GM18505 (cell line): ENCODE measurements around the gene ZNHIT2.
"Not testable (repeated sequence)": the region's sequence is repeated elsewhere in the genome, so short reads cannot be mapped to it uniquely, and the experiment has no call there.

Experiments
- ATAC-seq: cut with Tn5 transposase; IDR thresholded peaks from one replicate; pipeline ENCODE4 v1.9.1; 2021; ENCODE audit not compliant: unreplicated experiment
- POLR2A ChIP-seq: IDR thresholded peaks from 4 replicates; pipeline ENCODE4 v1.6.1; 2011; ENCODE audit warnings: borderline replicate concordance; ENCODE audit not compliant: insufficient read depth, insufficient read length; ENCODE audit errors: extremely low read depth

ZNHIT2 gene

DNA sequence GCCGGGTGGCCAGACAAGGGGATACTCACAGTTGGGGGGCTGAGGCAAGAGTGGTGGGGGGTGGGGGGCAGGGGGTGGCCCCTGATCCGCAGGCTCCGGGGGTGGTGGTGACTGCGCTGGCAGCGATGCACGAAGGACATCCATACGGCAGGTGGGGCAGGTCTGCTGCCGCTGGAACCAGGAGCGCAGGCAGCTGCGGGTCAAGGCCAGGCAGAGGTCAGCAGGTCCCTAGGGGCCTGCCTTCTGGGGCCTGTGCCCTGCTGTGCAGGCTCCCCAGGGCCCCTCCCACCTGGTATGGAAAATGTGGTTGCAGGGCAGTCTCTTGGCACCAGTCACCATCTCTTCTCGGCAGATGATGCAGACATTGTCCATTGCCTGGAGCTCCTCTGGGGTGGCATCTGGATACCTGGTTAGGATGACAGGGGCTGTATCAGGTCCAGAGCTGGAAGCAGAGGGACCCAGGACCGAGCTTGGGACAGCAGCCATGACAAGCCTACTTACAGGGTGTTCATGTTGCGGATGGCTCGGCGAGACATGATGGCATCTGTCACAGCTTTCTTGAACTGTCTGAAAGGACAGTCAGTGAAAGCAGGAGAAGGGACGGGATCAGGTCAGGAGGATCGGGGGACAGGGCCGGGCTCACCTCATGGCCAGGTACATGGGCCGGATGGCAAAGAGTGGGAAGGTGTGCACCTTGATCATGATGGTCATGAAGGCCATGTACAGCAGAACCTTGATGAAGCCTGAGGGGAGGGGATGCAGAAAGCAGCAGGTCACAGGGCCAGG lies 13.3 kb upstream of the ZNHIT2 start:
- ATAC-seq: no peak
- TF ChIP-seq POLR2A: no peak

DNA sequence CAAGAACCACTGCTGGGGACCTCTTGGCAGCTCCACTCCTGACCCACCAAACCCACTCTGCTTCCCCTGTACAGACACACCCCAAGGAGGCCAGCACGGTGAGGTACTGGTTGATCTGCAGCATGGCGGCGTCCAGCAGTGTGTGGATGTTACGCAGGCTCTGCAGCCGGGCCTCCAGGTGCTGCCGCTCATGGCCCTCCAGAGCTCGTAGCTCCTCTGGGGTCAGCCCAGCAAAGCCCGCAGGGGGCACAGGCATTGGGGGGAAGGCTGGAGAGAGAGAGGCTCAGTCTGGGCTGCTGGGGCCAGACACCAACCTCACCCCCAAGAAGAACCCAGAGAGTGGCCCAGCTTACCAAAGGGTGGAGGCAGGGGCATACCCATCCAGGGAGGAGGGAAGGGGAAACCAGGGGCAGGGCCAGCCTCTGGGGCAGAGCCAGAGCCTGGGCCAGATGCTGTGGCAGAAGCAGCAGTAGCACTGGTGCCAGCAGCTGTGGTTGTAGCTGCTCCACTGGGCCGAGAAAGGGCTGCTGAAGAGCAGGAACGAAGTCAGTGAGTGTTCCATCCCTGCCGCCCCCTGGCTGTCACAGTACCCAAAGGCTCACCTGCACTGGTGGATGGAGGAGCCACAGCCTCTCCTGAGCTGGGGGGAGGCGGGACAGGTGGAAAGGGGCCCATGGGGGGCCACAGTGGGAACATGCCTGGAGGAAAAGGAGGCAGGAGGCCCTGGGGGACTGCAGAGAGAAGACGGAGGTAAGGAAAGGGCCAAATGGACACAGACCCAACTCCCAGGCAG lies 12.3 kb upstream of the ZNHIT2 start:
- no peak for ATAC-seq

DNA sequence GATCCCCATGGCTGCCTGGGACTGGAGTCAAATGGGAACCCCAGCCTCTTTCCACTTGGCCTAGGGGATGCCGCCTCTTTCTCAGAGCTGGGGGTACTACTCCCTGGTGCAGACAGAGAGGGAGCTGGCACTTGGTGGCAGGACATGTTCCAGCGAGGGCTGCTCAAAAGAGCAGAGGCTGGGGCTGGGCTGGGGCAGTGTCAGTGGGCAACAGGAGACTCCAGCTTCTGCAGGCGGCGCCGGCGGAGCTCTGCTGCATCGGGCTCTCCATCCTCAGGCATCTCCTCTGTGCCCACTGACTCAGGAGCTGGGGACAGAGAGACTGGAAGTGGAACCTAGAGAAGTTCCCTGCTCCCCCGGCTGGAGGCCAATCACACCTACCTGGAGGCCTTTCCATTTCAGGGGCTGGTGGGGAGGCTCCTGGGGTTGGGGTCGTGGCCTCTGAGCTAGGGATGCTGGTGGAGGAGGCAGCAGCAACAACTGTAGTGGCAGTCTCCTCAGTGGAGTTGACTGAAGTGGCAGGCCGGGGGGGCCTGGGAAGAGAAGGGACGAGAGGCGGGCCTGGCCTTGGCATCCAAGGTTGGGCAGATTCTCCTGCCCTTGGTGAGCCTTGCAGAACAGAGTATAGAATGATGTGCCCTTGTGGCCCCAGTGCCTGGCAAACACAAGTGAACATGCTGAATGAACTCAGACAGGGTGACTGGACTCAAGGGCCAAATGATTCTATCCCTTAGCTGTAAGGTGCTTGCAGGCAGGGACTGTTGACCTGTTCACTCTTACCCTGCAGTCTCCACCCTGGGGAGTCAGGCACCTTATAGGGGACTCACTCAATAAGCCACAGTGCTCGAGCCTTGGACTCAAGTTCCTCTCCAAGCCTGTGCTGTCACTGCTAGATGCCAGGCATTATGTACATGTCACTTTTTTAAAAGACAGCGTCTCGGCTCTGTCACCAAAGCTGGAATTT lies 11.0 kb upstream of the ZNHIT2 start:
- TF ChIP-seq POLR2A: no peak
- no peak for ATAC-seq

More for the DNA sequence above, 12.3 kb upstream of the ZNHIT2 start:
- TF ChIP-seq POLR2A: no peak

DNA sequence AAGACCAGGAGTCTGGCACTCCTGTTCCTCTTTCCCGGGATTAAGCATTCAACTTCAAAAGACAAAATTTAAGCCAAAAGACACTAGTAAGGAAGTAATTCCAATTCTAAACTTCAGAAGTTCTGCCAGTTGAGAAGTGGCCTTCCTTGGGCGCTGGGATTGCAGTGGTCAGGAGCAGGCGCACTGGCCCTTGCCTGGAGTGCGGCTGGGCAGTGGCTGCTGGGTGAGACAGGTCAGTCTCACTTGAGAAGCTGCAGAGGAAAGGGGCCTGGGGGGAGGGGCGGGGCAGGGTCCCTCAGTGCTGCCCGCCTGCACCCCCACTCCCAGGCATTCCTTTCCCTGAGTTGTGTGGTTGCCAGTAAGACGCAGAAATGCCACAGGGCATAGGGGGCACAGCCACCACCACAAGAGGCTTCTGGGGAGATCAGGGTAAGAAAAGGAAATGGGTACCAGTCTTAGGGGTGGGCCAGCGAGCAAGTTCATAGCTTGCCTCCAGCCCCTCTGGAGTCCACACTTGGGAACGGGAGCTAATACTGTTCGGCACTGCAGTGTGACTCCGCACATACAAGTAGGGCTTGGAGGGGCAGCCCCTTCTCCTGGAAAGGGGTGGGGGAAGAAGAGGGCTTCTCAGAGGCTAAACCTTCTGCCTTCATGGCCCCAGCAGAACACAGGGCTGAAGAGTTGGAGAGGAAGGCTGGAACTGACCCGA lies 10.1 kb upstream of the ZNHIT2 start:
- no peak for TF ChIP-seq POLR2A
- no peak for ATAC-seq

DNA sequence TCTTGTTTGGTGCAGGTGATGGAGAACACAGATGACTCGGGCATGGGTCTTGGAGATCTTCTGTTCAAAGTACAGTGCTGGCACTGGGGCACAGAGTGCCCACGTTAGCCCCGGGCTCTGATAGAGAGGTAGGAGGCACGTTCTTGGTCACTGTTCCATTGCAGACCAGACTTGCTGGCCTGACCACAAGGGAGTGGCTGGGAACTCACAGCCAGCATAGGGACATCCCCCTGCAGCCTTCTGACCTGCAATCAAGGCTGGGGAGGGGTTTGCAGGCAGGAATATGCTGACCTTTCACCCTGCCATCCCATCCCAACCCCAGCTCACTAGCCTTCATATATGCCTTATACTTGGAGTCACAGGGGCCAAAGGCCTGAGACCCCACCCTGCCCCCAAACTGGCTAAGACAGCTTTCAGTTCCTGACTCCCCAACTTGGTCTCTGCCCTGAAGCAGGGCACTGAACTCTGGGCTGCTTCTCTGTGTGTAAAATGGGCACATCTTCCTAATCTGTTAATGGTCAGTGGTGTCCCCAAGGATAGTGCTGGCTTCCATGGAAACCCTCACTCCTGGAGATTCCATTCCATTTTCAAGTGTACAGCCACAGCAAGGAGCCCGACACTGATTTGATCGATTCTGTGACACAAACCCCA lies 9.2 kb upstream of the ZNHIT2 start:
- ATAC-seq: no peak

DNA sequence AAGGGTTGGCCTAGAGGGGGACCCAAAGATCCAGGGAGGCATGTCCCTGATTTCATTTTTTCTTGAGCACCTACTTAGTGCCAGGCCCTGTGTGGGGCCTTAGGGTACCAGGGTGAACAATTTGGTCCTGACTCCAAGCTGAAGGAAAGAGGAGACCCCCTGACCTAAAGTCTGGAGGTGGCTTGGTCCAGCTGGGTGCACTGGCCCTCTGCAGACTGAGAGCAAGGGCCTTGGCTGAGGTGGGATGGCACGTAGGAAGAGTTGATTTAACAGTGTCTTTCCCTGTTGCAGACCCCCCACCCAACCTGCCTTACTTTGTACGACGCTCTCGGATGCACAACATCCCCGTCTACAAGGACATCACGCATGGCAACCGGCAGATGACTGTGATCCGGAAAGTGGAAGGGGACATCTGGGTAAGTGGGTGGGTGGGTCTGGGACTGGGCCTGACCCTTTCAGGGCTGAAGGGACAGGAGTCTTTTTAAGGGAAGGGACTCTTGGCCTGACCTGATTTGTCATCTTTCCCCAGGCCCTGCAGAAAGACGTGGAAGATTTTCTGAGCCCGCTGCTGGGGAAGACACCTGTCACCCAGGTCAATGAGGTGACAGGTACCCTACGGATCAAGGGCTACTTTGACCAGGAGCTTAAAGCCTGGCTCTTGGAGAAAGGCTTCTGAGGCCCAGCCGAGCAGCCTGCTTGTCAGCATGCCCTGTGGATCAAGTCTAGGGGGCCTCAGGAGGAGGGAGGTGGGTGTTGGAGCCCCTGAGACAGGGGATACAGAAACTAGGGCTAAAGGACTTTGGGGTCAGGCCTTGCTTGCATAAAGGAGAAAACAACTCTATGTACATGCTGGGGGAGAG lies 7.9 kb upstream of the ZNHIT2 start:
- ATAC-seq: no peak

More for the DNA sequence above, 9.2 kb upstream of the ZNHIT2 start:
- TF ChIP-seq POLR2A: peak; percentile 42

DNA sequence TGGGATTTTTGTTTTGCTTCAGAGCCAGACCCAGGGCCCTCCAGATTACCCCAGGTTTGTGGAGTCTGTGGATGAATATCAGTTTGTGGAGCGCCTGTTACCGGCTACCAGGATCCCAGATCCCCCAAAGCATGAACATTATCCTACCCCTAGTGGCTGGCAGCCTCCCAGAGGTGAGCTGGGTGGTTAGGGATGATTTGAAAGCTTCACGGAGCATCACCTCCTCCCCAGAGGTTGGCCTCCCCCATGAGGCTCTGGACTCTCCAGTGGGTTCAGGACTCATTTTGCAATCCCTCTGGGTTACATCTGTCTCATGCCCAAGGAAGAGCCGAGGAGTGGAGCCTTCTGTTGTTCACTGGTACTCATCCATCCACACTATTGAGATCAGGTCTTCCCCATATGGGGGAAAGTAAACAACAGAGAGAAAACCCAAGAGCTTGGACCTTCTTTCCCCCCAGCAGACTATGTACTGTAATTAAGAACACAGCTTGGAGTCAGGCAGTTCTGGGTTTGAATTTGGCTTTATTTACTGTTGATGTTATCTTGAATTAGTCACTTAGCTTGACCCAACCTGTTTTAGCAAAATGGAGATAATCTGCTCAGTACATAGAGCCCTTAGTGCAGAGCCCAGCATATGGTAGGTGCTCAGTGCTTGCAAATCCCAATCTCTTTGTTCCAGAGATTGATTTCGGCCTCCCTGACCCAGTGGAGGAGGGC lies 7.1 kb upstream of the ZNHIT2 start:
- ATAC-seq: no peak
- no peak for TF ChIP-seq POLR2A

More for the DNA sequence above, 7.9 kb upstream of the ZNHIT2 start:
- TF ChIP-seq POLR2A: no peak

DNA sequence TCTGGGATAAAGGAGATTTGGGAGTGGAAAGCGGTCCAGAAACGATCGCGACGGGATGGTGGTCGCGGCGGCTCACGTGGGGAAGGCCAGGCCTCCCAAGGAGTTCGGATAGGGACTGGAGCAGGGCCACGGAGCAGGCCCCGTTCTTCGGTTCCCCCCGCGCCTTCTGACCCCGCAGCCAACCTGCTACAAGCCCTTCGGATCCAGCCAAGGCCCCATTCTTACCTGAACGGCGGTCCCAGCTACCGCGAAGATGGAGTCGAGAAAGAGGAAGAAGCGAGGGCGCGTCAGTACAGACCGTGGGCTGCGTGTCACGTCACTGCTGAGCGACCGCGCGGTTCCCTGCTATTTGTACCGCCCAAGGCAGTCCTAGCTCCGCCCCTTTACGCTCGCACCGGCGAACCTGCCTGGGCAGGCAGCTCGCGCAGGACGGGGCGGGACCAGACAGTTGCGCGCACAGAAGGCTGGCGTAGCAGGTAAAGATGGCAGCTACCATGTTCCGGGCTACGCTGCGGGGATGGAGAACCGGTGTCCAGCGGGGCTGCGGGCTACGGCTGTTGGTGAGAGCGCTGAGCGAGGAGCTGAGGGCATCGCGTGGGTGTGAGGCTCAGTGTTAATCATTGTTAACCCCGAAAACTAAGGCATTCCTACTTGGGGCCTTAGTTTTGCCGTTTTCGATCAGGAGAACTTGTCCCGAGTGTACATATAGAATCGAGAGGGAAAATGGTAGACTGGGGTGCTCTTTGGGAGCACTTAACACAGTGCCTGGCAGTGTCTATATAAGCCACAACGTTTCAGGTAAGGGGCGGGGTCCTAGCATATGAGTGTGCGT lies 4.6 kb upstream of the ZNHIT2 start, which contains the start of the genes FAU and MRPL49:
FAU (minus strand) TSS at position 270 of the 832 bp plus-strand sequence. CDS start 321 bp downstream, outside the sequence.
MRPL49 (plus strand) TSS at position 457 of the 832 bp plus-strand sequence; CDS start at position 483, 26 bp downstream.
- TF ChIP-seq POLR2A: peak; percentile 92
- peak; percentile 60 for ATAC-seq

DNA sequence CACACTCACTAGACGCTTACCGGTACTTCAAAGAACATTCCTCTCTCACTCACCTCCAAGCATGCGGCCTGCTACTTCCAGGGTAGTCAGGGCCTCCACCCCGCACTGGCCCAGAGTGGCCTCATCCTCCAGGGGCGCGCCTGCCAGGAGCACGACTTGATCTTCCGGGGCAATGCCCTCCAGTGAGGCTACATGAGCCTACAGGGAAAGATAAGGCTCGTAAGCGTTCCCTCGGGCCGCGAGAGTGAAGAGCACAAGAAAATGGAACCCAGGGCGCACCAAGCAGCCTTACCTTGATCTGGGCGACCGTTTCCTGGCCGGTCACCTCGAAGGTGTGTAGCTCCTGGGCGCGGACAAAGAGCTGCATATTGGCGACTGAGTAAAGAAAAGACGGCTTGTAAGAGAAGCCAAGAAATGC lies 4.0 kb upstream of the ZNHIT2 start:
- no peak for ATAC-seq
- no peak for TF ChIP-seq POLR2A

DNA sequence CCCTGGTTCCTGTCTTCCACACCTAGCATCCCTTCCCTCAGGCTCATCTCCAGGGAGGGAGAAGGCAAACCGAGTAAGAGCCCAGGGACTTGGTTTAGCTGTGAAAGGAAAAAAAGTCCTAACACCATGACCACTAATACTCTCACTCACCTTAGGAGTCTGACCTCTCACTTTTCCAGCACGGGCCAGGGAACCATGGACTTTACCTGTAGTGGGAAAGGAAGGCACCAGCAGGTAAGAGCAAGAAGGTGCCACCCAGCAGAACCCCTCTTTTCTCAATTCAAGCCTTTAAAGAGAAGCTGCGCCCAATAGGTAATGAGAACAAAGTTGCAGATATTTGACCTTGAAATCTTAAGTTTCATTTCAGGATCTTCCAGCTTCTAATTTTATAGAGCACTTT lies 3.3 kb upstream of the ZNHIT2 start:
- TF ChIP-seq POLR2A: no peak
- no peak for ATAC-seq

DNA sequence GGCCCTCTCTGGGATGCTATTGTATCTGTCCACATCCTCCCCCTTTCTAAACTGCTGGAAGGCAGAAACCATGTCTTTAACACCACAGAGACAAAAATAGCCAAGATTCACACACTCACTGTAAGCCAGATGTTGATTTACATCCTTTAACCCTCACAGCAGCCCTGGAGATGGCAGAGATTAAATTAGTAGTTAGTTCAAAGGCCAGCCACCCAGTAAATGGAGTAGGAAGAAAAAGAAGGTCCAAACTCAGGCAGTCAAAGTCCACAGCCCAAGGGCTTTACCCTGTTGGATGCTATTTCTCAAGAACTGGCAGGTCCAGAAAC lies 2.1 kb upstream of the ZNHIT2 start:
- no peak for TF ChIP-seq POLR2A
- ATAC-seq: no peak

DNA sequence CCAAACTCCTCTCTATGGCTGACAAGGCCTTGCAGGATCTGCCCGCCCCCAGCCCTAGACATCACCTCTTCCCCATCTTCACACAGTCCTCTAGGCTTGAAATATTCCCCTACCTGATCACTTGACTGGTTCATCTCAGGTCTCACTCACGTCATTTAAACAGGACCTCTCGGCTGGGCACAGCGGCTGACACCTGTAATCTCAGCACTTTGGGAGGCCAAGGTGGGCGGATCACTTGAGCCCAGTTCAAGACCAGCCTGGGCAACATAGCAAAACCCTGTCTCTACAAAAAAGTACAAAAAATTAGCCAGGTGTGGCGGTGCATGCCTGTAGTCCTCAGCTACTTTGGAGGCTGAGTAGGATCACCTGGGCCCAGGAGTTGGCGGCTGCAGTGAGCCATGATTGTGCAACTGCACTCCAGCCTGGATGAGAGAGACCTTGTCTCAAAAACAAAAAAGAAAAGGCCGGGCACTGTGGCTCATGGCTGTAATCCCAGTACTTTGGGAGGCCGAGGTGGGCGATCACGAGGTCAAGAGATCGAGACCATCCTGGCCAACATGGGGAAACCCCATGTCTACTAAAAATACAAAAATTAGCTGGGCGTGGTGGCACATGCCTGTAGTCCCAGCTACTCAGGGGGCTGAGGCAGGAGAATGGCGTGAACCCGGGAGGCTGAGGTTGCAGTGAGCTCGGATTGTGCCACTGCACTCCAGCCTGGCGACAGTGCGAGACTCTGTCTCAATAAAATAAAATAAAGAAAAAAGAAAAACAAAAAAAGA lies 1.6 kb upstream of the ZNHIT2 start:
- ATAC-seq: not testable (repeated sequence)
